Measurements from ENCODE around the gene ANLN.
A peak's percentile ranks its signal among the peaks of the same experiment; 100 is the strongest.

Gene ANLN, protein sequence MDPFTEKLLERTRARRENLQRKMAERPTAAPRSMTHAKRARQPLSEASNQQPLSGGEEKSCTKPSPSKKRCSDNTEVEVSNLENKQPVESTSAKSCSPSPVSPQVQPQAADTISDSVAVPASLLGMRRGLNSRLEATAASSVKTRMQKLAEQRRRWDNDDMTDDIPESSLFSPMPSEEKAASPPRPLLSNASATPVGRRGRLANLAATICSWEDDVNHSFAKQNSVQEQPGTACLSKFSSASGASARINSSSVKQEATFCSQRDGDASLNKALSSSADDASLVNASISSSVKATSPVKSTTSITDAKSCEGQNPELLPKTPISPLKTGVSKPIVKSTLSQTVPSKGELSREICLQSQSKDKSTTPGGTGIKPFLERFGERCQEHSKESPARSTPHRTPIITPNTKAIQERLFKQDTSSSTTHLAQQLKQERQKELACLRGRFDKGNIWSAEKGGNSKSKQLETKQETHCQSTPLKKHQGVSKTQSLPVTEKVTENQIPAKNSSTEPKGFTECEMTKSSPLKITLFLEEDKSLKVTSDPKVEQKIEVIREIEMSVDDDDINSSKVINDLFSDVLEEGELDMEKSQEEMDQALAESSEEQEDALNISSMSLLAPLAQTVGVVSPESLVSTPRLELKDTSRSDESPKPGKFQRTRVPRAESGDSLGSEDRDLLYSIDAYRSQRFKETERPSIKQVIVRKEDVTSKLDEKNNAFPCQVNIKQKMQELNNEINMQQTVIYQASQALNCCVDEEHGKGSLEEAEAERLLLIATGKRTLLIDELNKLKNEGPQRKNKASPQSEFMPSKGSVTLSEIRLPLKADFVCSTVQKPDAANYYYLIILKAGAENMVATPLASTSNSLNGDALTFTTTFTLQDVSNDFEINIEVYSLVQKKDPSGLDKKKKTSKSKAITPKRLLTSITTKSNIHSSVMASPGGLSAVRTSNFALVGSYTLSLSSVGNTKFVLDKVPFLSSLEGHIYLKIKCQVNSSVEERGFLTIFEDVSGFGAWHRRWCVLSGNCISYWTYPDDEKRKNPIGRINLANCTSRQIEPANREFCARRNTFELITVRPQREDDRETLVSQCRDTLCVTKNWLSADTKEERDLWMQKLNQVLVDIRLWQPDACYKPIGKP

DNA sequence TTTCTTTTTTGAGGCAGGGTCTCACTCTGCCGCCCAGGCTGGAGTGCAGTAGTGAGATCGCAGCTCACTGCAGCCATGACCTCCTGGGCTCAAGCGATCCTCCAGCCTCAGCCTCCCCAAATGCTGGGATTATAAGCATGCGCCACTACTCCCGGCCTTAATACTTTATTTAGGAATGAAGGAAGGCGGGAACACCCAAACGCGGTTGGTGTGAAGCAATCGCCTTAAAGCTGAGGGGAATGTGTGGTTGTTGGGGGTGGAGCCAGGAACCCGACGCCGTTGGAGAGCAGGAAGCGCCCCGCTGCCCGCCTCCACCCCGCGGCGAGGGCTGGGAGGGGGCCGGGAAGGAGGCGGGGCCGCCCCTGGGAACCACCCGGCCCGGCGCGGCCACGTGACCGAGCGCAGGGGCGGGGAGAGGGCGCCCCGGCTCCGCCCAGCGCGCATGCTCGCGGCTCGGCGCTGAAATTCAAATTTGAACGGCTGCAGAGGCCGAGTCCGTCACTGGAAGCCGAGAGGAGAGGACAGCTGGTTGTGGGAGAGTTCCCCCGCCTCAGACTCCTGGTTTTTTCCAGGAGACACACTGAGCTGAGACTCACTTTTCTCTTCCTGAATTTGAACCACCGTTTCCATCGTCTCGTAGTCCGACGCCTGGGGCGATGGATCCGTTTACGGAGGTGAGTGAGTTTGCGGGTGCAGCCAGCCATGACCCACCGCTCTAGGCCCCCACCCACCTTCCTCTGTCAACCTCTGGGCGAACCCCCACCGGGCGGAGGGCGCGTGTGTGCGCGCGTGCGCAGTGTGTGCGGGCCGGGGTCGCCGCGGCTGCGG, at the start of gene ANLN:
Gene ANLN, plus strand, starts transcription at position 492 of the 828 bp plus-strand sequence. Its CDS starts 165 bp downstream, at position 657.
- DNase-seq (ENCODE audit: low spot score), result peak; percentile 91

- DNase-seq (ENCODE audit: low spot score), result no peak
Measured at GRCh38 chr7:36343548-36343947, 46.1 kb upstream of the ANLN start.

- DNase-seq (ENCODE audit: low spot score), result no peak
Measured at GRCh38 chr7:36344622-36345021, 45.0 kb upstream of the ANLN start.

DNA sequence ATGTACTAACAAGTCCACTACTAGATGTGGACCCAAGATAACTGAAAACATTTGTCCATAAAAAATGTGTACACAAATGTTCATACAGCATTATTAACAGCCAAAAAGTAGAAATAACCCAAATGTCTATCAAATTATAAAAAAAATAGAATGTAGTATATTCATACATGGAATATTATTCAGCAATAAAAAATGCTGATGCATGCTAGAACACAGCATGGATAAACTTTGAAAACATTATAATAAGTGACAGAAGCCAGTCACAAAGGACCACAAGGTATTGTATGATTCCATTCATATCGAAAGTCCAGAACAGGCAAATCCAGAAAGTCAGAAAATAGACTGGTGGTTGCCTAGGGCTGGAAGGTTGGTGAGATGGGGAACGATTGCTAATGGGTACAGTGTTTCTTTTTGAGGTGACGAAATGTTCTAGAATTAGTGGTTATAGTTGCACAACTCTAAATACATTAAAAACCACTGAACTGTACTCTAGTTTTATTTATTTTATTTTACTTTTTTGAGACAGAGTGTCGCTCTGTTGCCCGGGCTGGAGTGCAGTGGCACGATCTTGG, 43.3 kb upstream of the ANLN start:
- no peak for DNase-seq (ENCODE audit: low spot score)

GRCh38 chr7:36348256-36348655, 41.4 kb upstream of the ANLN start:
- DNase-seq (ENCODE audit: low spot score), result no peak

GRCh38 chr7:36348771-36349170, 40.9 kb upstream of the ANLN start:
- DNase-seq (ENCODE audit: low spot score), result no peak

DNA sequence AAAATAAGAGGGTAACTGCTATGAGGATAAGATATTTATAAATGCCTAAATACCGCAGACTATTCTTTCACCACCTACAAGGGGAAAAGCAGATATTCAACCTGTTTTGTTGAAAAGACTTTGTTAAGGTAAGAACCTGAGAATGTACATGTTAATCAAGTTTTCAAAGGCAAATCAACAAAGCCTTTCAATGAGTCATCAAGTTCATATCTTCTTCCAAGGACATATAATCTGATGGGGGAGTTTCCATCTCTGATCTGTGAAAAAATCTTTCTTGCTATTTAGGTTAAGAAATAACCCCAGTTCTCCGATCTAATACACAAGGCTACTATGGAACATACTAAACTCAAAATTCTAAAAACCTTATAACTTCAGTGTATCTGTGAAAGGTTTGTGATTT, 40.0 kb upstream of the ANLN start:
- DNase-seq (ENCODE audit: low spot score), result no peak

DNA sequence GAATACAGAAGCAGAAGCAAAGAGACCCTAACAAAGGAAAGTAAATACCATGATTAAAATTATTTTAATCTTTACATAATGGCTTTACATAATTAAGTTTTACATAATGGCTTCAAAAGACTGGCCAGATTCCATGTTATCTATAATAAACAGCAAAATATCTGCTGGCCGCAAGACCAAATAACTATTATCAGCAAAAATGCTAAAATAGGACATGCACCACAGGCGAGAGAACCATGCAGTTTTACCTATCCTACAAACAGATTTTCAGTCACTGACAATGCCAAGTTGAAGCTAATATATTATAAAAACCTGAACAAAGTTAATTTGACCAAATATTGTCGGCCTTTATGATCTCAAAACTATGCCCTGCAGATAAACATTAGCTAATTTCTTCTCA, 34.2 kb upstream of the ANLN start:
- no peak for DNase-seq (ENCODE audit: low spot score)

DNA sequence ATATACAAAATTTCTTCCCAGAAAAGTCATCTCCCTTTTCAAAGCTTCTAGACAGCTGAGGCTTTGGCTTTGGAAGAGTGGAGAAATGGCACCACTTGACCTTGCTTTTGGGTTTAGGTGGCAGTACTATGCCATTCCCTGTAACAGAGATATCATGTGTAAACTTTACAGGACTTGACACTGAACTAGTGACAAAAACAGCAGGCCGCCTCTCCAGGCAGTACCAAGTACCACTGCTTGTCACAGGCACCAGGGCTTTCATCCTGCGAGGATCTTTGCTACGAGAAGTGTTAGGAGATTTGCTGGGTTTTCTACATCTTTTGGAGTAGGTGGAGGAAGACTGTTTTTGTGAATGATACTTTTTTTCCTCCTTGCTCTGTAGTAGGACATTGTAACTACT, 32.6 kb upstream of the ANLN start:
- DNase-seq (ENCODE audit: low spot score), result no peak

DNA sequence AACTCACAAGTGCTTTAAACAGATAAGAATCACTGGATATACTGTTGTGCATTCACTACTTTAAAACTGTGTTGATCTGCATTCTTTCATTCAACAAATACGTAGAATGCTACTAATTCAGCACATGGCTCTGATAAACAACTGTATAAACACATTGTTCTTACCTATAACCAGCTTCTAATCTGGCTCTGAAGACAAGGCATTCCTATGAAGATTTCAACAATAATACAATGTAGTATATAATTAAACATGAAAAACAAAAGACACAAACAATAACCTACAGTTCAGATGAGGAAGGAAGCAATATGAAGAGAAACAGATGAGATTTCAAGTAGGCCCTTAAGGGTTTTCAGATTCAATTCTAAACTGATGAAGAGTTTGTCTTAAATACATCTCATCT, 31.1 kb upstream of the ANLN start:
- DNase-seq (ENCODE audit: low spot score), result no peak

DNA sequence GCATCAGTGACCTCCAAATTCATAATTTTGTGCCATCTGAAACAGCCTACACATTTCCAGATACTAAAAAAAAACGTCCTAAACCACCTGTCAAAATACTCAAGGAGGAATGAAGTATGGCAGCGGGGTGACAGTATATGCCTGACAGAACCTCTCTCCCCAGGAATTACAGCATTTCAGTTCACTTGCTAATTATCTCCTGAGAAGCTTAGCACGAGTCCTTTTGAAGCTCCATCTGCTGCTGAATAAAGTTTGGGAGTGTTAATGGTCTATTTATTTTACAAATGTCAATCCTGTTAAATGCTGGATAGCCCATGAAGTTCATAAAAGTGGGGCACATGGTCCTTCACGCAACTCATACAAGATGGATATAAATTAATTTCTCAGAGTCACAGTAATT, 29.4 kb upstream of the ANLN start:
- no peak for DNase-seq (ENCODE audit: low spot score)

GRCh38 chr7:36361227-36361626, 28.4 kb upstream of the ANLN start:
- no peak for DNase-seq (ENCODE audit: low spot score)

- DNase-seq (ENCODE audit: low spot score), result no peak
Measured at GRCh38 chr7:36363515-36363914, 26.1 kb upstream of the ANLN start.

DNA sequence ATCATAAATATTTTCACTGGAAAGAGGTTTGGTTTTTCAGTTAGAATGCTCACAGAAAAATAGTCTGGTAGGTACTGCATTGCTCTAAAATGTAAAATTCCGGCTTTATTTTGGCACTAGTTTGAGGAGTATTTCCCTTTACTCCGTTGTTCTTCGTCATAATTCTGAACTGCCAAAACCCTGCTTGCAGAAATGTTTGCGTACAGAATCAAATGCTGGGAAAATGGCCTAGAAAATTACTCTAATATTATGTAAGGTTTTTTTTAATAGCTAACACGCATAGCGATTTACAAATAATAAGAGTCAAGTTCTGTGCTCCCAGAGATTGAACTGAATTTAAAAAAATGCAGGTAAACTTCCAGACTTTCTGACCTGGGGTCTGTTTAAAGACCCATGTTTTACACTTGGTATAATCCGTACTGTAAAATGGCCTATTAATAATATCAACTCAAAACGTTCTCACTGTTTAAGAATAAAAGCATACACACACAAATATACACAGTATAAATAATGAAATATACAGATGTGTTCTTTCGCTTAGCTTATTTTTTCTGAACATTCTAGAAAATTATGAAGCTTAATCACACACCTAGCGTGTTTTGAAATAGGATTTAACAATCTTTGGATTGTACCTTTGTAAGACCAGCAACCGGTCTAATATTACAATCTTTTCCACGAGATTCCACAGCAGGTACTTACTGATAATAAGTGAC, 23.5 kb upstream of the ANLN start:
- no peak for DNase-seq (ENCODE audit: low spot score)

DNA sequence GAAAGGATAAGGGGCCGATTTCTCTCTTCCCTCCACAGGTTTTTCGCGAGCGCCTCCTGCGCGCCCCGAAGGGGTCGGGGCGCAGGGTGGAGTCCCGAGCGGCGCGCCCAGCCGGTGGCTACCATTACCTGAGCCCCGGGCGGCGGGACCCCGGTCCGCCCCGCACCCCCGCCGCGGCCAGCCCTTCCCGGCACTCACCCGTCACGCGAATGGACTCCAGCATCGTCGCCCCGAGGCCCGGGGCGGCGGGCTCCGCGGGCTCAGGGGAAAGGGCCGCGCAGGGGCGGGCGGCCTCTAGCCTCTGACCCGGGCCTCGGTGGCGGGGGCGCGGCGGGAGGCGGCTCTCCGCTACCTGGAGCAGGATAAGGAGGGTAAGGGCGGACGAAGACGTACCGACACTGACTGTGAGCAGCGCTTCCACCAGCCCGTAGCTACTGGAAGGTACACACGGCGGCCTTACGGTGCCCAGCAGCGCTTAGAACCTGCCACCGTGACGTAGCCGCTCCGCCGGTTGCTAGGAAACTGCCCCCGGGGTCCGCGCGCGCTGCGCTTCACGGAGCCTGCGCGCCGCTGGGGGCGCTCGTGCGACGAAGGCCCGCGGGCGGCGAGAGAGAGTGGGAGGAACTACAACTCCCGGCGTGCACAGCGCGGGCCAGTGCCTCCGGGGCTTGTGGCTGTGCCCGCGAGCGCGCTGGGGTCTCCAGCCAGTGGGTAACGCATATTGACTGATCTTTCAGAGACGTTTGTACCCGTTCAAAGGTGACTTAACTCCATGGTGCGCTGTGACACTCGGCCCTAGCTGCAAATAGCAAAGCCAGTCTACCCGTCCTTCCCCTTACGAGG, 22.7 kb upstream of the ANLN start:
- peak; percentile 93 for DNase-seq (ENCODE audit: low spot score)

DNA sequence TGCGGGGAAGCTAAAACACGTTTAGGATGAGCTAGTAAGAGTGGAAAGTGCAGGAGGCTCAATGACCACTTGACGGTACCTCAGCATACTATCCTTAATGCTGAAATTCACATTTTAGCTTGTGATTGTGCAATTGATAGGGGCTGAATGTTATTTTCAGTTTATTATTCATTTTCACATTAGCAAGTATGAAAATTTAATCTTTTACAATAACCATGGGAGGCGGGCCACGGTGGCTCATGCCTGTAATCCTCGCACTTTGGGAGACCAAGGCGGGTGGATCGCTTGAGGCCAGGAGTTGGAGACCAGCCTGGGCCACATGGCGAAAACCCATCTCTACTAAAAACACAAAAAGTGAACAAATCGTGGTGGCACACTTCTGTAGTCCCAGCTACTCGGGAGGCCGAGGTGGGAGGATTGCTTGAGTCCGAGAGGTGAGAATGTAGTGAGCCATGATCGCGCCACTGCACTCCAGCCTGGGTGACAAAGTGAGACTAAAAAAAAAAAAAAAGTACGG, 22.0 kb upstream of the ANLN start:
- DNase-seq (ENCODE audit: low spot score), result no peak

DNA sequence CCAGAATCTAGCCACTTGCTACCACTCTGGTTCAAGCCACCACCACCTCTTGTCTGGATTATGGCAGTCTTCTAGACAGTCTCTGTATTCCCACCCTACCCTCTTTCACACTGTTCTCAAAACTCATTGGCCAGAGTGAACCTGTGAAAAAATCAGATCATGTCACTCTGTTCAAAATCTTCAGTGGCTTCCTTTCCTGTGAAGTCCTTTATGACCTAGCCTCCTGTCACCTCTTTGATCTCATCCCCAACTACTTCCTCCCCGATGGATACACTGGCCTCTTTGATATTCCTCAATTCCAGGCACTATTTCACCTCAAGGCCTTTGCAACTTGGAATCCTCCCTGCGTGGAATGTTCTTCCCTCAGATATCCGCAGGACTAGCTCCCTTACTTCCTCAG, 21.2 kb upstream of the ANLN start:
- DNase-seq (ENCODE audit: low spot score), result no peak

- no peak for DNase-seq (ENCODE audit: low spot score)
Measured at GRCh38 chr7:36369171-36369570, 20.5 kb upstream of the ANLN start.

DNA sequence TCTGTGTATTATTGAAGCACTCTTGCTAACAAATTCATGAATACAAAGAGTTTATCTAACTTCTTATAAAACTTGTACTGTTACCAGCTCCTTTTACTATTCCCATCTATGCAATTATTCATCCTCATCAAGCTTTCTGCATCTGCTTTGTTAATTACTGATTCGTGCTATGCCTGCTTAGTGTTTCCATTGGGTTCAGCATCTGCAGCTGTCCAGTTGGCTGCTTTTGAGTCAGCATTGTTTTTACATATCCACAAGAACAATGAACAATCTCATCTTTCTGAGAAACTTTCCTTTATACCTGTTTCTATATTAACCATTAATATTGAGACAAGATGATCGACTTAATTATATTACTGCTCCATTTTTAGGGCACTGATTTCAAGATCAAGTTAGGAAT, 19.6 kb upstream of the ANLN start:
- DNase-seq (ENCODE audit: low spot score), result no peak

GRCh38 chr7:36372156-36372555, 17.5 kb upstream of the ANLN start:
- DNase-seq (ENCODE audit: low spot score), result no peak

Measured in HuH-7 (cell line).